ENCODE results near the gene NDUFAF7.

GRCh38 chr2:37196320-37197195 is 34.9 kb upstream of the NDUFAF7 start, which contains the start of gene CEBPZOS:
- TF ChIP-seq EP300 (IDR thresholded peaks at IDR 0.05) (no peak), POLR2A (IDR thresholded peaks at IDR 0.05) (peak; percentile 84)
- TF ChIP-seq, protein P1, sequence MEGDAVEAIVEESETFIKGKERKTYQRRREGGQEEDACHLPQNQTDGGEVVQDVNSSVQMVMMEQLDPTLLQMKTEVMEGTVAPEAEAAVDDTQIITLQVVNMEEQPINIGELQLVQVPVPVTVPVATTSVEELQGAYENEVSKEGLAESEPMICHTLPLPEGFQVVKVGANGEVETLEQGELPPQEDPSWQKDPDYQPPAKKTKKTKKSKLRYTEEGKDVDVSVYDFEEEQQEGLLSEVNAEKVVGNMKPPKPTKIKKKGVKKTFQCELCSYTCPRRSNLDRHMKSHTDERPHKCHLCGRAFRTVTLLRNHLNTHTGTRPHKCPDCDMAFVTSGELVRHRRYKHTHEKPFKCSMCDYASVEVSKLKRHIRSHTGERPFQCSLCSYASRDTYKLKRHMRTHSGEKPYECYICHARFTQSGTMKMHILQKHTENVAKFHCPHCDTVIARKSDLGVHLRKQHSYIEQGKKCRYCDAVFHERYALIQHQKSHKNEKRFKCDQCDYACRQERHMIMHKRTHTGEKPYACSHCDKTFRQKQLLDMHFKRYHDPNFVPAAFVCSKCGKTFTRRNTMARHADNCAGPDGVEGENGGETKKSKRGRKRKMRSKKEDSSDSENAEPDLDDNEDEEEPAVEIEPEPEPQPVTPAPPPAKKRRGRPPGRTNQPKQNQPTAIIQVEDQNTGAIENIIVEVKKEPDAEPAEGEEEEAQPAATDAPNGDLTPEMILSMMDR (IDR thresholded peaks at IDR 0.05): no peak

Measured in ovary (tissue), 3 donors.